Measurements from ENCODE around the gene TEAD1. TPM values are rescaled to one million over a fixed set of nuclear protein-coding genes. Genes with fewer than 3 reads are reported as not detected.

Gene TEAD1
- total RNA-seq, 2 donors from 2014 or later = 76.4 to 94.4 TPM

GRCh38 chr11:12683874-12684273 is 9.7 kb downstream of the TEAD1 start:
- Mint-ChIP-seq H3K36me3 (ENCODE audit: low read depth) (peaks cover 7% of the 10 kb centered on the region), H3K4me1 (peaks cover 91% of the 10 kb centered on the region), H3K27me3 (ENCODE audit: insufficient read depth) (no peaks in the 10 kb centered on the region), H3K9me3 (no peaks in the 10 kb centered on the region), H3K27ac (no peak overlapping the region), H3K4me3 (no peak overlapping the region)
- TF ChIP-seq CTCF (conservative IDR thresholded peaks at IDR 0.05) = no peak
- no peaks in the 10 kb centered on the region for H3K9me3 ChIP-seq (ENCODE audit: control insufficient read depth, low read length)
- H3K4me3 ChIP-seq (ENCODE audit: low read length) = no peak overlapping the region
- WGBS, 2 experiments (ENCODE audit: insufficient coverage in 1 of 2, insufficient read length in 1 of 2) = 80 to 81% methylated on average over 5 of the region's 5 CpGs
- no peak overlapping the region for H3K9ac ChIP-seq (ENCODE audit: extremely low read depth, low read length, poor library complexity, severe bottlenecking)
- H3K36me3 ChIP-seq (ENCODE audit: control insufficient read depth, insufficient read depth, low read length) = peaks cover 11% of the 10 kb centered on the region
- H3K27ac ChIP-seq (ENCODE audit: low read depth, low read length) = no peak overlapping the region
- H3K27me3 ChIP-seq (ENCODE audit: control insufficient read depth, insufficient read depth, low read length, poor library complexity, severe bottlenecking) = no peaks in the 10 kb centered on the region
- H3K4me1 ChIP-seq (ENCODE audit: control insufficient read depth, insufficient read depth, low read length) = peaks cover 34% of the 10 kb centered on the region
- no peak for DNase-seq

GRCh38 chr11:12684315-12684714 is 10.1 kb downstream of the TEAD1 start:
- H3K4me3 Mint-ChIP-seq = no peak overlapping the region
- Histone ChIP-seq H3K27ac (ENCODE audit: low read depth, low read length) (no peak overlapping the region), H3K4me3 (ENCODE audit: low read length) (no peak overlapping the region), H3K9ac (ENCODE audit: extremely low read depth, low read length, poor library complexity, severe bottlenecking) (no peak overlapping the region), H3K27me3 (ENCODE audit: control insufficient read depth, insufficient read depth, low read length, poor library complexity, severe bottlenecking) (no peaks in the 10 kb centered on the region), H3K36me3 (ENCODE audit: control insufficient read depth, insufficient read depth, low read length) (peaks cover 11% of the 10 kb centered on the region), H3K4me1 (ENCODE audit: control insufficient read depth, insufficient read depth, low read length) (peaks cover 31% of the 10 kb centered on the region), H3K9me3 (ENCODE audit: control insufficient read depth, low read length) (no peaks in the 10 kb centered on the region)
- 80 to 81% methylated on average over 1 to 4 of the region's 4 CpGs for WGBS, 2 experiments (ENCODE audit: insufficient coverage in 1 of 2, insufficient read length in 1 of 2)
- H3K9me3 Mint-ChIP-seq = no peaks in the 10 kb centered on the region
- no peaks in the 10 kb centered on the region for H3K27me3 Mint-ChIP-seq (ENCODE audit: insufficient read depth)
- peaks cover 7% of the 10 kb centered on the region for H3K36me3 Mint-ChIP-seq (ENCODE audit: low read depth)
- peaks cover 91% of the 10 kb centered on the region for H3K4me1 Mint-ChIP-seq
- no peak for DNase-seq
- no peak for TF ChIP-seq CTCF (conservative IDR thresholded peaks at IDR 0.05)
- no peak overlapping the region for H3K27ac Mint-ChIP-seq

GRCh38 chr11:12684816-12685215 is 10.6 kb downstream of the TEAD1 start:
- H3K36me3 ChIP-seq (ENCODE audit: control insufficient read depth, insufficient read depth, low read length) = peaks cover 11% of the 10 kb centered on the region
- WGBS, 2 experiments (ENCODE audit: insufficient coverage in 1 of 2, insufficient read length in 1 of 2) = 89% methylated on average over 1 of the region's 1 CpG; no CpG with 5 or more reads in 1 of the 2 experiments
- H3K9me3 Mint-ChIP-seq = no peaks in the 10 kb centered on the region
- H3K36me3 Mint-ChIP-seq (ENCODE audit: low read depth) = peaks cover 7% of the 10 kb centered on the region
- H3K4me1 ChIP-seq (ENCODE audit: control insufficient read depth, insufficient read depth, low read length) = peaks cover 28% of the 10 kb centered on the region
- no peak overlapping the region for H3K4me3 Mint-ChIP-seq
- no peaks in the 10 kb centered on the region for H3K27me3 ChIP-seq (ENCODE audit: control insufficient read depth, insufficient read depth, low read length, poor library complexity, severe bottlenecking)
- H3K27ac Mint-ChIP-seq = no peak overlapping the region
- H3K27ac ChIP-seq (ENCODE audit: low read depth, low read length) = no peak overlapping the region
- no peaks in the 10 kb centered on the region for H3K27me3 Mint-ChIP-seq (ENCODE audit: insufficient read depth)
- no peaks in the 10 kb centered on the region for H3K9me3 ChIP-seq (ENCODE audit: control insufficient read depth, low read length)
- H3K9ac ChIP-seq (ENCODE audit: extremely low read depth, low read length, poor library complexity, severe bottlenecking) = no peak overlapping the region
- no peak for TF ChIP-seq CTCF (conservative IDR thresholded peaks at IDR 0.05)
- H3K4me1 Mint-ChIP-seq = peaks cover 88% of the 10 kb centered on the region
- DNase-seq = no peak
- no peak overlapping the region for H3K4me3 ChIP-seq (ENCODE audit: low read length)
